Neural progenitor cell (in vitro differentiated cells): ENCODE data around the gene POU3F3. TPM values are rescaled to one million over a fixed set of nuclear protein-coding genes. Genes with fewer than 3 reads are reported as not detected.

Source experiments
- DNase-seq: peaks from one replicate; pipeline ENCODE4 v3.0.0-alpha.2; 2016; ENCODE audit warnings: low spot score
- H2AFZ ChIP-seq: fragments of 200-600 bp; sonication (generic); replicated peaks from 2 replicates; pipeline ENCODE4 v1.6.1; 2016; ENCODE audit warnings: antibody characterized with exemption
- H3F3A ChIP-seq: fragments of 200-600 bp; sonication (generic); 2 replicates; pipeline ENCODE4 v1.6.1; 2016; ENCODE audit warnings: antibody characterized with exemption, low read depth
- H3K27ac ChIP-seq: fragments of 200-600 bp; sonication (generic); 2 replicates; pipeline ENCODE4 v1.5.1; 2016; ENCODE audit warnings: mild to moderate bottlenecking
- H3K27me3 ChIP-seq: fragments of 200-600 bp; sonication (generic); 2 replicates; pipeline ENCODE4 v1.6.1; 2016; ENCODE audit warnings: mild to moderate bottlenecking, moderate library complexity
- H3K36me3 ChIP-seq: fragments of 200-600 bp; sonication (generic); 2 replicates; pipeline ENCODE4 v1.5.1; 2016
- H3K4me1 ChIP-seq: fragments of 200-600 bp; sonication (generic); 2 replicates; pipeline ENCODE4 v1.6.1; 2016; ENCODE audit warnings: mixed run types
- H3K4me2 ChIP-seq: fragments of 200-600 bp; sonication (generic); 2 replicates; pipeline ENCODE4 v1.6.1; 2016
- H3K4me3 ChIP-seq: fragments of 200-600 bp; sonication (generic); 2 replicates; pipeline ENCODE4 v1.5.1; 2016
- H3K79me2 ChIP-seq: fragments of 200-600 bp; sonication (generic); 2 replicates; pipeline ENCODE4 v1.6.1; 2016; ENCODE audit warnings: low read depth
- H3K9ac ChIP-seq: fragments of 200-600 bp; sonication (generic); 2 replicates; pipeline ENCODE4 v1.6.1; 2016
- H3K9me3 ChIP-seq: fragments of 200-600 bp; sonication (generic); 2 replicates; pipeline ENCODE4 v1.5.1; 2016; ENCODE audit warnings: low read depth
- H4K20me1 ChIP-seq: fragments of 200-600 bp; sonication (generic); 2 replicates; pipeline ENCODE4 v1.6.1; 2016; ENCODE audit warnings: low read depth
- H3K27ac Mint-ChIP-seq: 3 replicates; pipeline ENCODE4 v1.8.0; 2021; ENCODE audit warnings: mixed read lengths
- H3K27me3 Mint-ChIP-seq: 2 replicates; pipeline ENCODE4 v1.8.0; 2022; ENCODE audit warnings: low read depth, mild to moderate bottlenecking, inconsistent platforms, moderate library complexity, mixed read lengths; ENCODE audit not compliant: insufficient read depth
- H3K36me3 Mint-ChIP-seq: 3 replicates; pipeline ENCODE4 v1.8.0; 2021; ENCODE audit warnings: mixed read lengths
- H3K4me1 Mint-ChIP-seq: 3 replicates; pipeline ENCODE4 v1.8.0; 2021; ENCODE audit warnings: mixed read lengths
- H3K4me3 Mint-ChIP-seq: 3 replicates; pipeline ENCODE4 v1.8.0; 2021; ENCODE audit warnings: mild to moderate bottlenecking, moderate library complexity, mixed read lengths
- H3K9me3 Mint-ChIP-seq: 3 replicates; pipeline ENCODE4 v1.8.0; 2020; ENCODE audit warnings: mixed read lengths
- CTCF ChIP-seq: fragments of 200-600 bp; sonication (generic); IDR thresholded peaks from 2 replicates; pipeline ENCODE4 v1.5.1; 2017; ENCODE audit warnings: antibody characterized with exemption, mild to moderate bottlenecking
- EZH2 ChIP-seq: fragments of 200-600 bp; sonication (generic); IDR thresholded peaks from 2 replicates; pipeline ENCODE4 v1.6.1; 2017; ENCODE audit warnings: antibody characterized with exemption, mild to moderate bottlenecking, moderate library complexity
- EZH2phosphoT487 ChIP-seq: fragments of 200-600 bp; sonication (generic); IDR thresholded peaks from 2 replicates; pipeline ENCODE4 v1.6.1; 2017; ENCODE audit warnings: antibody characterized with exemption
- total RNA-seq: library from RNA; depleted of rRNA; stranded (reverse); fragments of >200 nt; gene quantifications from 2 replicates; pipeline ENCODE4 v1.2.3, GENCODE V29; 2015; ENCODE audit warnings: low replicate concordance

The POU3F3 gene
- total RNA-seq, 1 donor from 2014 or later = not detected

GRCh38 chr2:104825124-104825865 is 28.6 kb upstream of the POU3F3 start:
- Mint-ChIP-seq H3K4me3 (no peak overlapping the region), H3K9me3 (peaks cover 23% of the 10 kb centered on the region), H3K4me1 (no peaks in the 10 kb centered on the region), H3K36me3 (peaks cover 72% of the 10 kb centered on the region), H3K27me3 (peaks cover 16% of the 10 kb centered on the region), H3K27ac (no peak overlapping the region)
- no peak overlapping the region for H3K4me2 ChIP-seq
- H3F3A ChIP-seq = no peaks in the 10 kb centered on the region
- no peak for TF ChIP-seq EZH2
- no peak for TF ChIP-seq CTCF
- TF ChIP-seq EZH2phosphoT487 = no peak
- no peak overlapping the region for H3K4me3 ChIP-seq
- no peak for DNase-seq
- no peaks in the 10 kb centered on the region for H3K4me1 ChIP-seq
- no peaks in the 10 kb centered on the region for H3K36me3 ChIP-seq
- no peaks in the 10 kb centered on the region for H3K9me3 ChIP-seq
- no peak overlapping the region for H3K27ac ChIP-seq
- no peaks in the 10 kb centered on the region for H3K27me3 ChIP-seq
- no peaks in the 10 kb centered on the region for H3K79me2 ChIP-seq
- no peak overlapping the region for H2AFZ ChIP-seq
- no peak overlapping the region for H3K9ac ChIP-seq
- no peaks in the 10 kb centered on the region for H4K20me1 ChIP-seq

GRCh38 chr2:104826016-104826415 is 27.9 kb upstream of the POU3F3 start:
- Mint-ChIP-seq H3K4me1 (no peaks in the 10 kb centered on the region), H3K27me3 (peaks cover 16% of the 10 kb centered on the region), H3K9me3 (peaks cover 23% of the 10 kb centered on the region), H3K36me3 (peaks cover 68% of the 10 kb centered on the region), H3K27ac (no peak overlapping the region), H3K4me3 (no peak overlapping the region)
- Histone ChIP-seq H2AFZ (no peak overlapping the region), H3K4me2 (no peak overlapping the region), H3K27me3 (no peaks in the 10 kb centered on the region), H3K9me3 (no peaks in the 10 kb centered on the region), H3K4me1 (no peaks in the 10 kb centered on the region), H4K20me1 (no peaks in the 10 kb centered on the region), H3F3A (no peaks in the 10 kb centered on the region), H3K27ac (no peak overlapping the region), H3K9ac (no peak overlapping the region), H3K79me2 (no peaks in the 10 kb centered on the region), H3K4me3 (no peak overlapping the region), H3K36me3 (no peaks in the 10 kb centered on the region)
- DNase-seq = no peak
- TF ChIP-seq EZH2phosphoT487 = no peak
- no peak for TF ChIP-seq CTCF
- TF ChIP-seq EZH2 = no peak

GRCh38 chr2:104831742-104832141 is 22.2 kb upstream of the POU3F3 start:
- Histone ChIP-seq H3K79me2 (no peaks in the 10 kb centered on the region), H3K9me3 (no peaks in the 10 kb centered on the region), H3K4me1 (no peaks in the 10 kb centered on the region), H3K36me3 (no peaks in the 10 kb centered on the region), H3K9ac (no peak overlapping the region), H3K4me2 (no peak overlapping the region), H3K27ac (no peak overlapping the region), H3F3A (no peaks in the 10 kb centered on the region), H2AFZ (no peak overlapping the region), H3K4me3 (no peak overlapping the region), H3K27me3 (no peaks in the 10 kb centered on the region), H4K20me1 (no peaks in the 10 kb centered on the region)
- TF ChIP-seq EZH2phosphoT487 (no peak), EZH2 (no peak), CTCF (no peak)
- Mint-ChIP-seq H3K27ac (no peak overlapping the region), H3K36me3 (peaks cover 51% of the 10 kb centered on the region), H3K4me3 (no peak overlapping the region), H3K27me3 (peaks cover 4% of the 10 kb centered on the region), H3K4me1 (peaks cover 18% of the 10 kb centered on the region), H3K9me3 (peaks cover 17% of the 10 kb centered on the region)
- DNase-seq = no peak
